ENCODE measurements around the gene SLC9A3.
"Not testable (repeated sequence)": the region's sequence is repeated elsewhere in the genome, so short reads cannot be mapped to it uniquely, and the experiment has no call there.

SLC9A3 gene

GRCh38 chr5:524234-524972, at the start of gene SLC9A3:
Gene SLC9A3, minus strand, starts transcription at chr5:524449.
- no peak for DNase-seq (ENCODE audit: low read depth)

GRCh38 chr5:573976-574375, 49.7 kb upstream of the SLC9A3 start:
- no peak for DNase-seq (ENCODE audit: low read depth)

GRCh38 chr5:573206-573605, 49.0 kb upstream of the SLC9A3 start:
- no peak for DNase-seq (ENCODE audit: low read depth)

- no peak for DNase-seq (ENCODE audit: low read depth)
Measured at GRCh38 chr5:572398-573019, 48.3 kb upstream of the SLC9A3 start.

GRCh38 chr5:571791-572190, 47.5 kb upstream of the SLC9A3 start:
- no peak for DNase-seq (ENCODE audit: low read depth)

GRCh38 chr5:570886-571285, 46.6 kb upstream of the SLC9A3 start:
- DNase-seq (ENCODE audit: low read depth): no peak

GRCh38 chr5:570446-570845, 46.2 kb upstream of the SLC9A3 start:
- no peak for DNase-seq (ENCODE audit: low read depth)

- no peak for DNase-seq (ENCODE audit: low read depth)
Measured at GRCh38 chr5:569868-570361, 45.7 kb upstream of the SLC9A3 start.

- no peak for DNase-seq (ENCODE audit: low read depth)
Measured at GRCh38 chr5:569358-569867, 45.2 kb upstream of the SLC9A3 start.

- DNase-seq (ENCODE audit: low read depth): no peak
Measured at GRCh38 chr5:568809-569208, 44.6 kb upstream of the SLC9A3 start.

GRCh38 chr5:568061-568781, 44.0 kb upstream of the SLC9A3 start:
- DNase-seq (ENCODE audit: low read depth): no peak

- no peak for DNase-seq (ENCODE audit: low read depth)
Measured at GRCh38 chr5:567664-568060, 43.4 kb upstream of the SLC9A3 start.

GRCh38 chr5:566636-567309, 42.5 kb upstream of the SLC9A3 start:
- no peak for DNase-seq (ENCODE audit: low read depth)

GRCh38 chr5:565782-566440, 41.7 kb upstream of the SLC9A3 start:
- DNase-seq (ENCODE audit: low read depth): no peak

- DNase-seq (ENCODE audit: low read depth): no peak
Measured at GRCh38 chr5:561408-561807, 37.2 kb upstream of the SLC9A3 start.

- no peak for DNase-seq (ENCODE audit: low read depth)
Measured at GRCh38 chr5:560792-561166, 36.5 kb upstream of the SLC9A3 start.

- DNase-seq (ENCODE audit: low read depth): no peak
Measured at GRCh38 chr5:558871-559503, 34.7 kb upstream of the SLC9A3 start.

- DNase-seq (ENCODE audit: low read depth): no peak
Measured at GRCh38 chr5:558326-558725, 34.1 kb upstream of the SLC9A3 start.

GRCh38 chr5:557917-558316, 33.7 kb upstream of the SLC9A3 start:
- not testable (repeated sequence) for DNase-seq (ENCODE audit: low read depth)

- no peak for DNase-seq (ENCODE audit: low read depth)
Measured at GRCh38 chr5:556909-557441, 32.7 kb upstream of the SLC9A3 start.

GRCh38 chr5:555058-555623, 30.9 kb upstream of the SLC9A3 start:
- no peak for DNase-seq (ENCODE audit: low read depth)
